OCI-LY1 (cell line): ENCODE data around the gene RAB14.

ENCODE experiments used
- H2AFZ ChIP-seq: fragments of 200-600 bp; sonication (generic), shearing (Covaris generic); 2 replicates; pipeline ENCODE4 v1.6.0; 2014; ENCODE audit warnings: antibody characterized with exemption, mild to moderate bottlenecking, low read length
- H3F3A ChIP-seq: fragments of 200-600 bp; sonication (generic), shearing (Covaris generic); 2 replicates; pipeline ENCODE4 v1.6.0; 2014; ENCODE audit warnings: mild to moderate bottlenecking, antibody characterized with exemption, low read length, moderate library complexity; ENCODE audit not compliant: insufficient read depth
- H3K27ac ChIP-seq: fragments of 200-600 bp; sonication (generic); 2 replicates; pipeline ENCODE4 v1.5.1; 2014; ENCODE audit warnings: low read length, mixed run types, mild to moderate bottlenecking, low read depth; ENCODE audit not compliant: poor library complexity, severe bottlenecking
- H3K27me3 ChIP-seq: fragments of 200-600 bp; sonication (generic); 2 replicates; pipeline ENCODE4 v1.6.0; 2014; ENCODE audit warnings: antibody characterized with exemption, mild to moderate bottlenecking, low read length, moderate library complexity; ENCODE audit not compliant: insufficient read depth
- H3K36me3 ChIP-seq: fragments of 200-600 bp; sonication (generic); 2 replicates; pipeline ENCODE4 v1.6.1; 2014; ENCODE audit warnings: mild to moderate bottlenecking, antibody characterized with exemption, low read length, moderate library complexity, mixed read lengths; ENCODE audit not compliant: insufficient read depth
- H3K4me1 ChIP-seq: fragments of 200-600 bp; sonication (generic); 2 replicates; pipeline ENCODE4 v1.5.1; 2014; ENCODE audit warnings: mild to moderate bottlenecking, low read length, moderate library complexity; ENCODE audit not compliant: insufficient read depth, severe bottlenecking
- H3K4me2 ChIP-seq: fragments of 200-600 bp; sonication (generic), shearing (Covaris generic); 2 replicates; pipeline ENCODE4 v1.6.1; 2014; ENCODE audit warnings: low read length
- H3K4me3 ChIP-seq: fragments of 200-600 bp; sonication (generic); 2 replicates; pipeline ENCODE4 v1.5.1; 2014; ENCODE audit warnings: low read length, low read depth, mild to moderate bottlenecking, mixed read lengths; ENCODE audit not compliant: poor library complexity, severe bottlenecking
- H3K79me2 ChIP-seq: fragments of 200-600 bp; shearing (Covaris generic); 2 replicates; pipeline ENCODE4 v1.6.1; 2016; ENCODE audit warnings: mixed run types, low read length, mixed read lengths; ENCODE audit not compliant: insufficient read depth
- H3K9ac ChIP-seq: fragments of 200-600 bp; sonication (generic), shearing (Covaris generic); 2 replicates; pipeline ENCODE4 v1.6.1; 2014; ENCODE audit warnings: mild to moderate bottlenecking, low read length, mixed read lengths
- H3K9me2 ChIP-seq: fragments of 200-600 bp; sonication (generic), shearing (Covaris generic); 2 replicates; pipeline ENCODE4 v1.6.1; 2014; ENCODE audit warnings: low read depth, mild to moderate bottlenecking, low read length, mixed read lengths
- H3K9me3 ChIP-seq: fragments of 200-600 bp; shearing (Covaris generic); 2 replicates; pipeline ENCODE4 v1.6.1; 2014; ENCODE audit warnings: low read length, mixed read lengths
- H4K20me1 ChIP-seq: fragments of 200-600 bp; sonication (generic), shearing (Covaris generic); 2 replicates; pipeline ENCODE4 v1.6.0; 2016; ENCODE audit warnings: mild to moderate bottlenecking, low read length; ENCODE audit not compliant: insufficient read depth
- CTCF ChIP-seq: fragments of 200-600 bp; sonication (generic), shearing (Covaris generic); IDR thresholded peaks from 2 replicates; pipeline ENCODE4 v1.5.1; 2017; ENCODE audit warnings: mild to moderate bottlenecking, antibody characterized with exemption, low read length, moderate library complexity, mixed read lengths
- EZH2 ChIP-seq: fragments of 200-600 bp; sonication (generic), shearing (Covaris generic); IDR thresholded peaks from 2 replicates; pipeline ENCODE4 v1.8.0; 2017; ENCODE audit warnings: borderline replicate concordance, mixed run types, mild to moderate bottlenecking, antibody characterized with exemption, low read length, moderate library complexity, mixed read lengths

Gene RAB14

GRCh38 chr9:121196389-121196788 lies 5.3 kb downstream of the RAB14 start:
- Histone ChIP-seq H3K4me3 (peak overlapping the region; percentile 12), H3K36me3 (no peaks in the 10 kb centered on the region), H2AFZ (no peak overlapping the region), H3K27me3 (no peaks in the 10 kb centered on the region), H3K27ac (peak overlapping the region; percentile 18), H3F3A (no peaks in the 10 kb centered on the region), H3K4me1 (peaks cover 93% of the 10 kb centered on the region), H3K9me3 (no peaks in the 10 kb centered on the region), H3K79me2 (peaks cover 97% of the 10 kb centered on the region), H3K9me2 (no peaks in the 10 kb centered on the region), H4K20me1 (peaks cover 5% of the 10 kb centered on the region; the same call in 1 of the 2 replicates), H3K4me2 (peak overlapping the region; percentile 56), H3K9ac (peak overlapping the region; percentile 24; the same call in 1 of the 2 replicates)
- TF ChIP-seq CTCF (no peak), EZH2 (no peak)

- TF ChIP-seq EZH2: no peak
- no peak for TF ChIP-seq CTCF
- H4K20me1 ChIP-seq: peaks cover 5% of the 10 kb centered on the region; the same call in 1 of the 2 replicates
- no peak overlapping the region for H3K4me3 ChIP-seq
- peaks cover 1% of the 10 kb centered on the region; the same call in 1 of the 2 replicates for H3K36me3 ChIP-seq
- H3K27ac ChIP-seq: no peak overlapping the region
- H3K79me2 ChIP-seq: peaks cover 100% of the 10 kb centered on the region
- H3K4me1 ChIP-seq: peaks cover 98% of the 10 kb centered on the region
- no peaks in the 10 kb centered on the region for H3K27me3 ChIP-seq
- H3F3A ChIP-seq: no peaks in the 10 kb centered on the region
- no peaks in the 10 kb centered on the region for H3K9me2 ChIP-seq
- peak overlapping the region; percentile 4; the same call in 1 of the 2 replicates for H3K4me2 ChIP-seq
- no peaks in the 10 kb centered on the region for H3K9me3 ChIP-seq
- no peak overlapping the region for H2AFZ ChIP-seq
- H3K9ac ChIP-seq: no peak overlapping the region
Observed at GRCh38 chr9:121194730-121195129, 6.9 kb downstream of the RAB14 start.

GRCh38 chr9:121192959-121193640 lies 8.6 kb downstream of the RAB14 start:
- Histone ChIP-seq H3F3A (no peaks in the 10 kb centered on the region), H3K36me3 (peaks cover 14% of the 10 kb centered on the region; the same call in 1 of the 2 replicates), H3K4me2 (no peak overlapping the region), H4K20me1 (peaks cover 2% of the 10 kb centered on the region; the same call in 1 of the 2 replicates), H3K27ac (no peak overlapping the region), H3K9me3 (no peaks in the 10 kb centered on the region), H3K79me2 (peaks cover 99% of the 10 kb centered on the region), H2AFZ (no peak overlapping the region), H3K9me2 (no peaks in the 10 kb centered on the region), H3K4me1 (peaks cover 92% of the 10 kb centered on the region), H3K4me3 (no peak overlapping the region), H3K9ac (no peak overlapping the region), H3K27me3 (no peaks in the 10 kb centered on the region)
- TF ChIP-seq EZH2 (no peak), CTCF (no peak)
